GM06990 (cell line): ENCODE measurements around the gene ACSM6.

Experiments used
- DNase-seq: peaks from one replicate; pipeline ENCODE4 v3.0.0-alpha.2; 2011; ENCODE audit not compliant: insufficient read length; ENCODE audit errors: extremely low read depth
- H3K27me3 ChIP-seq: replicated peaks from 2 replicates; pipeline ENCODE4 v1.6.0; 2011; ENCODE audit warnings: low read length; ENCODE audit not compliant: control insufficient read depth, insufficient read depth
- H3K36me3 ChIP-seq: 2 replicates; pipeline ENCODE4 v1.5.1; 2011; ENCODE audit warnings: low read length; ENCODE audit not compliant: control insufficient read depth, insufficient read depth
- H3K4me3 ChIP-seq: replicated peaks from 2 replicates; pipeline ENCODE4 v1.5.1; 2011; ENCODE audit warnings: low read depth, mild to moderate bottlenecking, control low read depth, low read length
- TF ChIP-seq, protein P1 (sequence below): IDR thresholded peaks from 2 replicates; pipeline ENCODE4 v1.5.1; 2011; ENCODE audit warnings: low read length, control low read depth, mild to moderate bottlenecking, inconsistent platforms; ENCODE audit not compliant: insufficient read depth, poor library complexity, severe bottlenecking

Gene ACSM6

DNA sequence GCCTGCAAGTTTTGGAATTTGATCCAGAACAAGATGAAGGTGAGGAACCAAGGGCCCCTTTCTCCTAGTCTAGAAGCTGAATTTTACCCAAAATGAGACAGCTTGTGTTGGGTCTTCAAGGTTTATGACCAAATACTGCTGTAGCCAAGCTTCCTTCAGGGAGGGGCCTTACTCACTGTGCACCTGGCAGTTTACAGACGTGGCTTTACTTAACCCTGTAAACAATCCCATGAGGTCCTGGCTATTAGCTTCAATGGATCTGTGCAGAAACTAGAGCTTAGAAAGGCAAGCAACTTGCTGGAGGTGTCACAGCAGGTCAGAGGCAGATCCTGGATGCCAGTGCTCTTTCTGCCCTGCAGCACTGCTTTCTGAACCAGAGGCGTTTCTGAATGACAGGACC is 50.1 kb downstream of the ACSM6 start:
- peaks cover 36% of the 10 kb centered on the region for H3K36me3 ChIP-seq
- no peak for DNase-seq
- no peaks in the 10 kb centered on the region for H3K27me3 ChIP-seq
- TF ChIP-seq, protein P1, sequence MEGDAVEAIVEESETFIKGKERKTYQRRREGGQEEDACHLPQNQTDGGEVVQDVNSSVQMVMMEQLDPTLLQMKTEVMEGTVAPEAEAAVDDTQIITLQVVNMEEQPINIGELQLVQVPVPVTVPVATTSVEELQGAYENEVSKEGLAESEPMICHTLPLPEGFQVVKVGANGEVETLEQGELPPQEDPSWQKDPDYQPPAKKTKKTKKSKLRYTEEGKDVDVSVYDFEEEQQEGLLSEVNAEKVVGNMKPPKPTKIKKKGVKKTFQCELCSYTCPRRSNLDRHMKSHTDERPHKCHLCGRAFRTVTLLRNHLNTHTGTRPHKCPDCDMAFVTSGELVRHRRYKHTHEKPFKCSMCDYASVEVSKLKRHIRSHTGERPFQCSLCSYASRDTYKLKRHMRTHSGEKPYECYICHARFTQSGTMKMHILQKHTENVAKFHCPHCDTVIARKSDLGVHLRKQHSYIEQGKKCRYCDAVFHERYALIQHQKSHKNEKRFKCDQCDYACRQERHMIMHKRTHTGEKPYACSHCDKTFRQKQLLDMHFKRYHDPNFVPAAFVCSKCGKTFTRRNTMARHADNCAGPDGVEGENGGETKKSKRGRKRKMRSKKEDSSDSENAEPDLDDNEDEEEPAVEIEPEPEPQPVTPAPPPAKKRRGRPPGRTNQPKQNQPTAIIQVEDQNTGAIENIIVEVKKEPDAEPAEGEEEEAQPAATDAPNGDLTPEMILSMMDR: no peak
- H3K4me3 ChIP-seq: no peak overlapping the region

DNA sequence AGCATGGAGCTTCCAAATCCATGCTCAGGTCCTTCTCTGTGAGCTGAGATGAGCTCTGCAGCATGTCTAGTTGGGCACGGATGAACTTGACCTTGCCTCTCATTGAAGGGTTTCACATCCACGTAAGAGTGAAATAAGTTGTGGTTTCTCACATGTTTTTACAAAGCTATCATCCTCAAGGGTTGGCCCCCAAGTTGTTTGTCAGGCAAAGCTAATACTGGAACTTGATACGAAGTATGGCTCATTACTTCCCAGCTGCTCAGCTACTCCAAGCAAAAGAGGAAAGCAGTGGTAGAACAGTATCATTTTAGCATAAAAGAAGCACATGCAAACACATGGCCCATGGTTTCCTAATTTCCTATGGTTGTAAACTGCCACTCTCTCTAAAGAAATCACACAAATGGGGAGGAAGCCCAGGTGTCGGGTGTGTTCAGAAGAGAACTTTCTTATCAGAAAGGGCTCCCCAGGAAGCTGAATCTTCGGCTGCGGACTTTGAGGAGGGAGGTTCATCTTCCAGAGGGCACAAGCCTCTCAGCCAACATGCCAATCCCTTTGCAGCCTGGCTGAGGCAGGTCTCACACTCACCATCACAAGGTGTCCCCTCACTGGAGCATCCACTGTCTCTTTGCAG is 51.5 kb downstream of the ACSM6 start:
- TF ChIP-seq, protein P1: no peak
- peak; percentile 66 for DNase-seq
- H3K36me3 ChIP-seq: peaks cover 38% of the 10 kb centered on the region
- H3K27me3 ChIP-seq: no peaks in the 10 kb centered on the region
- no peak overlapping the region for H3K4me3 ChIP-seq

DNA sequence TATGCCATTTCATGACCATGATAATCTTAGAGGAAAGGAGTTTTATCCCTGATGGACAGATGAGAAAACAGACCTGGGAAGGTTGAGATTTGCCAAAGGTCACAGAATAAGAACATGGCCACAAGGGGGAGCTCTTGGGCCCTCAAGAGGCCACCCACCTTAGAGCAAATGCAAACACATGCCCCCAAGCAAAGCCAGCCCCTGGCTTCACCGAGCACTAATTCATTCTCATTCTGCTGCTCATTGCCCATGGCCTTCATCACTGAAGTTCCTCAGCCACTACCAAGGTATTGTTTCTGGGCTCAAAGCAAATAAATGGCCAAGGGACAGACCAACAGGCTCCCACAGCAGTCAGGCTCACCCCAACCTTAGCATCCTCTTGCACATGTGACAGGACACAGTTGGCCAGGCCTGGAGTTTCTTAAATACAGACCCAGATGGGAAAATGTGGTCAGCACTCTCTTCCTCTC is 52.6 kb downstream of the ACSM6 start:
- TF ChIP-seq, protein P1: peak; percentile 79
- H3K36me3 ChIP-seq: peaks cover 33% of the 10 kb centered on the region

DNA sequence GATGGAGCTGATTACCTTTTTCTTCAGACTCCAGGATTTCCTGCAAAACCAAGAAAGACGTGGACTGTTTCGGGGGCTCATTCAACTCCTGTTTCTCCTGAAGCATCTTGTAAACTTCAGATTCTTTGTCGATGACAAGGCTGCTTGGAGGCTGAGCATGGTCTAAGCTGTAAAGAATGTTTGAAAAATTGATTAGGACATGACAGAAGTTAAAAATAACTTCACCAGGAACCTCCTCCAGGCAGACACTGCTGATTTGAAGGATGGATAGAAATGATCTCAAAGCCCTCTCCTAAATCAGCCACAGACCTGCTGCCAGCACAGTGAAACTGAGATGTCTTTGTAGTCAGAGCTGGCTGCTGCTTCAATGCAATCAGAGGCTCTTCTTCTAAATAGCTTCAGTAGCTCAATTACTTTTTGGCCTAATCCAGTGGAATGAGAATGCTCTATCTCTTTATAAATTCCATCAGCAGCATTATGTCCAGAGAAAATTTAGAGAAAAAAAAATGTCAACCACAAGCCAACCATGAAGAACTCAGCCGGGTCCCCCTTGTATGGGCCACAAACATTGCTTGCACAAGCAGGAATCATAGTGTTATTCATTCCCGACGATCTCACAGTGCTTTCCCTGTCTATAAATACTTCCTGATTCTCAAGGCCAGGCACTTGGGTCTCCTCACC is 53.3 kb downstream of the ACSM6 start:
- peaks cover 35% of the 10 kb centered on the region for H3K36me3 ChIP-seq
- TF ChIP-seq, protein P1: no peak
- no peaks in the 10 kb centered on the region for H3K27me3 ChIP-seq
- DNase-seq: no peak
- H3K4me3 ChIP-seq: no peak overlapping the region

More for the DNA sequence above, 52.6 kb downstream of the ACSM6 start:
- Histone ChIP-seq H3K4me3 (no peak overlapping the region), H3K27me3 (no peaks in the 10 kb centered on the region)
- DNase-seq: peak; percentile 33

DNA sequence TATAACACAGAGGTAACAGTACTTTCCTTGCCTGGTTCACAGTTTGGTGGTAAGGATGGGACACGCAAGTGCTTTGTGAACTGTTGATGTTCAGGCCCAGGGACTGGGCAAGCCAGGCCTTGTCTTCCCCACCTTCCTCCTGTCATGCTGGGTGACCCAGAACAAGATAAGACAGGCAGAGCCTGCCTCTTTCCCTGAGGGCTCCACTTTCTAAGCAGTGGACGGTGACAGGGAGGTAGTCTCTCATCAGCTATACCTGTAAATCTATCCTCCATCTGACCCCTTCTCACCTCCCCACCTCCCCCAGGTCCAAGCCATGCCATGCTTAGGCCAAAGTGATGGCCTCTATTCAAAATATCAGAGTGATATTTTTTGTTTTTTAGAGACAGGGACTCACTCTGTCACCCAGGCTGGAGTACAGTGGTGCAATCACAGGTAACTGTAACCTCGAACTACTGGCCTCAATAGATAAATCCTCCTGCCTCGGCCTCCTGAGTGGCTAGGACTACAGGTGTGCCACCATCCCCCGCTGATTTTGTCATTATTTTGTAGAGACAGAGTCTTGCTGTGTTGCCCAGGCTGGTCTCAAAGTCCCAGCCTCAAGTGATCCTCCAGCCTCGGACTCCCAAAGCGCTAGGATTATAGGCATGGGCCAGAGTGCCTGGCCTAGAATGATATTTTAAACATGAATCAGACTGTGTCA is 54.0 kb downstream of the ACSM6 start:
- Histone ChIP-seq H3K4me3 (no peak overlapping the region), H3K27me3 (no peaks in the 10 kb centered on the region), H3K36me3 (peaks cover 31% of the 10 kb centered on the region)
- no peak for DNase-seq
- TF ChIP-seq, protein P1: no peak
